GF-D8 (cell line): ENCODE data around the gene ERCC1.

Experiments
- DNase-seq: peaks from one replicate; lab custom pipeline; 2025; lab: John Stamatoyannopoulos, UW

The ERCC1 gene

DNA sequence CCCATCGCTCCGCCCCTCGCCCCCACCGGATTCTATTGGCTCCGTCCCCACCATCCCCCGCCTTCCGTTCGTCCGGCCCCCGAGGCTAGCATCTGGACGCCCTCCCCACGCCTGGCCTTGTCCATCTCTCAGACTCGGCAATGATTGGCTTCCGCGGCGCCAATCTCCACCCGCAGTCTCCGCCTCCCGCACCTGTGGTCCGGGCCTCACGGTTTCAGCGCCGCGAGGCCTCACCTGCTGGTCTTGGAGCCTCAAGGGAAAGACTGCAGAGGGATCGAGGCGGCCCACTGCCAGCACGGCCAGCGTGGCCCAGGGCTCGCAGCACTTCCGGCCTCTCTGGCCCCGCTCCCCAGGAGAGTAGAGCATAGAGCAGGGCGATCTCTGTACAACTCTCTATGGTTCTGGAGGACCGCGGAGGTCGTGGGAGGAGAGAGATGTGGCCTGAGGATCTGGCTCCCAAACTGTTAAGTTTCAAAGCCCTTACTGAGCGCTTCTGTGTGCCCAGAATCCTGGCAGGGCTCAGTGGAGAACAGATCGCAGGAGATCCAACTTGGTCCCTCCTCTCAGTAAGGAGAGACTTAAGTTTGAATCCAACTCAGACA lies at the start of gene ERCC1:
Gene ERCC1 (minus strand): TSS at position 329 of the 602 bp plus-strand sequence. CDS start 543 bp downstream, outside the sequence.
- peak; percentile 85 for DNase-seq

DNA sequence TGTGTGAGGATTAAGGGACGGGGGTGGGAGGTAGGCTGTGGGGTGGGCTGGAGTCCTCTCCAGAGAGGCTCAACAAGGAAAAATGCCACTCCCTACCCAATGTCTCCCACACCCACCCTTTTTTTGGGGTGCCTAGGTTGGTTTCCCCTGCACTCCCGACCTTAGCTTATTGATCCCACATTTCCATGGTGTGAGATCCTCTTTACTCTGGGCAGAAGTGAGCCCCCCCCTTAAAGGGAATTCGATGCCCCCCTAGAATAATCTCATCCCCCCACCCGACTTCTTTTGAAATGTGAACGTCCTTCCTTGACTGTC lies 49.6 kb upstream of the ERCC1 start:
- no peak for DNase-seq

DNA sequence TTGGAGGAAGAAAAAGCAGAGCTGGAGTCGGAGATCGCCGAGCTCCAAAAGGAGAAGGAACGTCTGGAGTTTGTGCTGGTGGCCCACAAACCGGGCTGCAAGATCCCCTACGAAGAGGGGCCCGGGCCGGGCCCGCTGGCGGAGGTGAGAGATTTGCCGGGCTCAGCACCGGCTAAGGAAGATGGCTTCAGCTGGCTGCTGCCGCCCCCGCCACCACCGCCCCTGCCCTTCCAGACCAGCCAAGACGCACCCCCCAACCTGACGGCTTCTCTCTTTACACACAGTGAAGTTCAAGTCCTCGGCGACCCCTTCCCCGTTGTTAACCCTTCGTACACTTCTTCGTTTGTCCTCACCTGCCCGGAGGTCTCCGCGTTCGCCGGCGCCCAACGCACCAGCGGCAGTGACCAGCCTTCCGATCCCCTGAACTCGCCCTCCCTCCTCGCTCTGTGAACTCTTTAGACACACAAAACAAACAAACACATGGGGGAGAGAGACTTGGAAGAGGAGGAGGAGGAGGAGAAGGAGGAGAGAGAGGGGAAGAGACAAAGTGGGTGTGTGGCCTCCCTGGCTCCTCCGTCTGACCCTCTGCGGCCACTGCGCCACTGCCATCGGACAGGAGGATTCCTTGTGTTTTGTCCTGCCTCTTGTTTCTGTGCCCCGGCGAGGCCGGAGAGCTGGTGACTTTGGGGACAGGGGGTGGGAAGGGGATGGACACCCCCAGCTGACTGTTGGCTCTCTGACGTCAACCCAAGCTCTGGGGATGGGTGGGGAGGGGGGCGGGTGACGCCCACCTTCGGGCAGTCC lies 49.0 kb upstream of the ERCC1 start:
- no peak for DNase-seq

DNA sequence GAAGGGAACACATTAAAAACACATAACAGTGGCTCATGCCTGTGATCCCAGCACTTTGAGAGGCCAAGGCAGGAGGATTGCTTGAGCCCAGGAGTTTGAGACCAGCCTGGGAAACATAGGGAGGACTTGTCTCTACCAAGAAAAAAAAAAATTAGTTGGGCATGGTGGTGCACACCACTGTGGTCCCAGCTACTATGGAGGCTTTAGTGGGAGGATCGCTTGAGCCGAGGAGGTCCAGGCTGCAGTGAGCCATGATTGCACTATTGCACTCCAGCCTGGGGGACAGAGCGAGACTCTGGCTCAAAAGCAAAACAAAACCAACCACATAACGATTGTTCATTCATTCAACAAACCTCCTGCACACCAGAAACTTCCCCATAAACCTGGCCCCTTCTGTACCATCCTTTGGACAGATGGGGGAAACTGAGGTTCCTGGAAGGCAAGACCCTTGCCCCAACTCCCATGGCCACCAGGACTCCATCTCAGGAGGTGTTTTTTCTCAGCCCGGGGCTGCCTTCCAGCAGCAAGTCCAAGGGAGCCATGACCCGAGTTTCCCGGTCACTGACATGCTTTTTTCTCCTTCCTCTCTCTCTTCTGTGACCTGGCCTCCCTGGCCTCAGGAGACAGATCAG lies 48.3 kb upstream of the ERCC1 start:
- DNase-seq: no peak

DNA sequence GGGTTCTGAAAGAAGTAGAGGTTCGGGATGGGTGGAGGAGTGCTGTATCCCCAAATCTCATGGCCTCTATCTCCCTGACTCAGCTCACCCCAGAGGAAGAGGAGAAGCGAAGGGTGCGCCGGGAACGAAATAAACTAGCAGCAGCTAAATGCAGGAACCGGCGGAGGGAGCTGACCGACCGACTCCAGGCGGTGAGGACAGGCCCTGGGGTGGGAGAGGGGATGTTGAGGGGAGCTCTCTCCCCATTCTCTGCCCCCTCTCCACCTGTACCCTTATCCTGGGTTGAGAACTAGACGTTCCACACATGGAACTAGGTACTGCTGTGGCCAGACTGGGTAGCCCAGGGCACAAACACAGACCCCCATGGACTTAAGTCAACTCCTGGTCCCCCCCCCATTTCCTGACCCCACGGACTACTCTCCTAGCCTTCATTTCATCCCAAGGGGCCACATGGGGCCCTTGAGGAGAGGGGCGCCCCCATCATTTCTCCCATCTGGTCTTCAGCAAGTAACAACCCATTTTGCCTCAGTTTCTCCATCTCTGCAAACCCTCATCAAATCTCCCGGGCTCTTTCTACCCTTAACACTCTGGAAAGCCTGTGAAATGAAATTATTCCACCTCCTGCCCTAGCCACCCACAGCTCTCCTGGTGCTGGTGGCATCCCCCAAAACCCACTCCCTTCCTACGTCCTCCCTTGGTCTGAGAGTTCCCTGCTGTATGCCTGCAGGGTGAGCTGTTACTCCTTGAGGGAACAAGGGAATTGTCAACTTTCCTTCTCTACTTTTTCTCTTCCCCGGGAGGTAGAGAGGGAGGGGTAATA lies 47.6 kb upstream of the ERCC1 start:
- DNase-seq: no peak

DNA sequence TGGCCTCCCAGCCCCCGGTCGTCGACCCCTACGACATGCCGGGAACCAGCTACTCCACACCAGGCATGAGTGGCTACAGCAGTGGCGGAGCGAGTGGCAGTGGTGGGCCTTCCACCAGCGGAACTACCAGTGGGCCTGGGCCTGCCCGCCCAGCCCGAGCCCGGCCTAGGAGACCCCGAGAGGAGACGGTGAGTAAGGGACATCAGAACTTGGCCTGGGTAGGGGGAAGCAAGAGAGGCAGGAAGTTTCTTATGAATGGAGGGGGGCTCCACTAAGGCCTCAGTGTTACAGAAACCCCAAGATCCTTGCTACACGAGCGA lies 47.0 kb upstream of the ERCC1 start:
- DNase-seq: no peak

DNA sequence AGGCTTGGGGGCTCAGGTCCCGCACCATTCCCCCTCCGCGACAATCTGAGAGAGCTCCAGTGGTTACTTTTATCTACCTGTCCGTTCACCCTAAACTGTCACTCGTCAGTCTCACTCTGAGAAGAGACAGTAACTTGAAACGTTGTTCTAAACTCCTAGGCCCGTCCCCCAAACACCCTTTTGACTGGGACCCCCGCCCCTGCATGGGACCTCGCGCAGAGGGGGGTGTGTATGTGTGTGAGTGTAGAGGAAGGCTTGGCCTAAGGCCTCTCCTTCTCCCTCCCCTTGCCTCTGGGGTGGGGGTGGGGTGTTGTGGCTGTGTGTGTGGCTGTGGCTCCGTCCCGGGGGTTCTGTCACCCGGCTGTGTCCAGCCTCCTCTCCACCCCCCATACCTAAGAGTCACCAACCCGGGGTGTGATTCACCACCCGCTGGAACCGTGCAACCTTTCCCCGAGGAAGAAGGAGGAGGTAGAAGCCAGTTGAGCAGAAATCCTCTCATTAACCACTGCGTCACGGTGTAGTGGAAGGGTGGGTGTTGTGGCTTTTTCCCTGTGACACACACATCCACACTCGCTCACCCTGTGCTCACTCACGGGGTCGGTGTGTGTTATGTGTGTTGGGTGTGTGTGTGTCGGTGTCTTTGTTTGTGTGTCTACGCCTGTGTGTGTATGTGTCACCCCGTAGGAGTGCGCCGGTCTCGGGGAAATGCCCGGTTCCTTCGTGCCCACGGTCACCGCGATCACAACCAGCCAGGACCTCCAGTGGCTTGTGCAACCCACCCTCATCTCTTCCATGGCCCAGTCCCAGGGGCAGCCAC lies 46.4 kb upstream of the ERCC1 start:
- no peak for DNase-seq

DNA sequence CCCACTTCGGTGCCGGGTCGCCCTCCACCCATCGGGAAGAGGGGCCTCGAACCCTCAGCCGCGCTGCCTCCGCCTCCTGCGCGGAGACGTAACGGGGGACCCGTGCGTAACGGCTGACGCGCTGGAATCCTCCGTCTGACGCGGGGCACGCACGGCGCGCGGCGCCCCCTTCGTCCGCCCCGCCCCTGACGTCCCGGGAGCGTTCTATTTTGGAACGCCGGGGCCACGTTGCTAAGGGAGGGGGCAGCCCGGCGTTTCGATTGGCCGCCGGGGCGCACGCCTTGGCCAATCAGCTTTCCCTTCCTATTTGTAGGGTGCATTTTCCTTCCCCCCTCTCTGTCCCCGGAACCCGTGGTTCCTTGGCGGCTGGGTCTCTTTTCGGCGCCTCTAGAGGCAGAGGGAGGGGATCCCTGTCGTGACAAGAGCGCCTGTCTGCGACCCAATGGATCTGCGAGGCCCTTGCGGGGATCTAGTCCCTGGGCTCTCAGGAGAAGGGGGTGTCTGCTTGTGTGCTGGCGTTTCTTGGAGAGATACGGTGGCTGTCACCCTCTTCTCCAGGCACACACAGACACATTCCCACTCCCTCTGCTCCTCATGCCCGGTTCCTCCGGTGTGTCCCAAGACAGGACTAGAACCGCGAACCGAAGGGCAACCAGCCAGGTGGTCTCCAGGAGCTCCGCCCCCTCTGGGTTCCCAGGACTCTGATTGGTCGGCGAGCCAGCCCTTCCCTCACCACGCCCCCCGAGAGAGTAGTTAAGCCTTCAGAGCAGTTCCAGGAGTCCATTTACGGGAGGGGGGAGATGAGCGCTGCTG lies 45.6 kb upstream of the ERCC1 start:
- peak; percentile 89 for DNase-seq

DNA sequence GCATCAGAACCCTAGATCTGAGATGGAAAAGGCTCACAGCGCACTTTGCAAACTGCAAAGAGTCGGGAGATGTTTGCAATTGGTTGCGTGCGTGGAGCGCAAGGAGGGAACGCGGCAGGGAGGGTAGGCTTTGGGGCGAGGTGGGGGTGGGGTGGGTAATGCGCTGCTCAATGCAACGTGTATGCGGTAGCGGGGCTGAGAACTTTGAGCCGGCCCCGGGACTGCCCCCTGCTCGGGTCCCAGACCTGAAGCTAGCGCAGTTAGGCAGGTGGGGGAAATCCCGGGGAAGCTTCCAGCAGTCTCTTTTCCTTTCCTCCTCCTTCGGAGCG lies 45.0 kb upstream of the ERCC1 start:
- DNase-seq: no peak

DNA sequence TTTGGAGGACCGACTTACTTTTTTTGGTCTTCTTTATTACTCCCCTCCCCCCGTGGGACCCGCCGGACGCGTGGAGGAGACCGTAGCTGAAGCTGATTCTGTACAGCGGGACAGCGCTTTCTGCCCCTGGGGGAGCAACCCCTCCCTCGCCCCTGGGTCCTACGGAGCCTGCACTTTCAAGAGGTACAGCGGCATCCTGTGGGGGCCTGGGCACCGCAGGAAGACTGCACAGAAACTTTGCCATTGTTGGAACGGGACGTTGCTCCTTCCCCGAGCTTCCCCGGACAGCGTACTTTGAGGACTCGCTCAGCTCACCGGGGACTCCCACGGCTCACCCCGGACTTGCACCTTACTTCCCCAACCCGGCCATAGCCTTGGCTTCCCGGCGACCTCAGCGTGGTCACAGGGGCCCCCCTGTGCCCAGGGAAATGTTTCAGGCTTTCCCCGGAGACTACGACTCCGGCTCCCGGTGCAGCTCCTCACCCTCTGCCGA lies 44.5 kb upstream of the ERCC1 start:
- no peak for DNase-seq

DNA sequence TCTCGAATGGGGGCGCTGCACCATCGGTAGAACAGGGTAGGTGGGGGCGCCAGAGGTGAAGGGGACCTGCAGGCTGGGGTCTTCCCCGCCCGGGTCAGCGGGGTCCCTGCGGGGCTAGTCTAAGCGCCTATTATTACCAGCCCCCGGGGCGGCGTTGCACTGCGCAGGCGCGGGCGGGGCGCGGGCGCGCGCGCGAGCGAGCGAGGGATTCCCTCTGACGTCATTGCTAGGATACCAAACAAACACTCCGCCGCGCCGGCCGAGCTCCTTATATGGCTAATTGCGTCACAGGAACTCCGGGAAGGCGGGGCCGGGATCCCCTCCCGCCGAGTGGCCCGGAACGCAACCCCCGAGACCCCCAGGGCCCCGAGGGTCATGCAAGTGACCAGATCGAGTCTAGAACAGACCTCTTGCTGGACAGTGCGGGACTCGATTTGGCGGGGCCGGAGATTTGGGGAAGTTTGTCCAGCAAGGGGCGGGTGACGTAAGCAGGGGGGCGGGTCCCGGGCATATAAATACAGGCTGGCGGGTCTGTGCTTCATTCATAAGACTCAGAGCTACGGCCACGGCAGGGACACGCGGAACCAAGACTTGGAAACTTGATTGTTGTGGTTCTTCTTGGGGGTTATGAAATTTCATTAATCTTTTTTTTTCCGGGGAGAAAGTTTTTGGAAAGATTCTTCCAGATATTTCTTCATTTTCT lies 43.9 kb upstream of the ERCC1 start, which contains the start of gene FOSB:
Gene FOSB (plus strand): TSS at position 541 of the 703 bp plus-strand sequence. CDS start 591 bp downstream, outside the sequence.
- peak; percentile 80 for DNase-seq

DNA sequence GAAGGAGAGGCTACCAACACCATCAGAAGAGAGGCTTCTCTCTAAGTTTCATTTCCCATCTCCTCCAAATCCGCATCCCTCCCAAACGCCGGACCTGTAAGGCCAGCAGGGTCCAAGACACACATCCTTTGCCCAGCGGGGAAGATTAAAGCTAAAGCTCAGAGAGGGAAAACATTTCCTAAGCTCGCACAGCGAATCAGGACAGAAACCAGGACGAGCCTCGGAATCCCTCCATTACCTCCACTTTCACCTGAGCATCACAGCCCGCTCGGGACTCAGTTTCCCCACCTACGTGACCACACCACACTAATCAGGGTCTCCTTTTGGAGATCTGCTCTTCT lies 43.4 kb upstream of the ERCC1 start:
- DNase-seq: no peak

DNA sequence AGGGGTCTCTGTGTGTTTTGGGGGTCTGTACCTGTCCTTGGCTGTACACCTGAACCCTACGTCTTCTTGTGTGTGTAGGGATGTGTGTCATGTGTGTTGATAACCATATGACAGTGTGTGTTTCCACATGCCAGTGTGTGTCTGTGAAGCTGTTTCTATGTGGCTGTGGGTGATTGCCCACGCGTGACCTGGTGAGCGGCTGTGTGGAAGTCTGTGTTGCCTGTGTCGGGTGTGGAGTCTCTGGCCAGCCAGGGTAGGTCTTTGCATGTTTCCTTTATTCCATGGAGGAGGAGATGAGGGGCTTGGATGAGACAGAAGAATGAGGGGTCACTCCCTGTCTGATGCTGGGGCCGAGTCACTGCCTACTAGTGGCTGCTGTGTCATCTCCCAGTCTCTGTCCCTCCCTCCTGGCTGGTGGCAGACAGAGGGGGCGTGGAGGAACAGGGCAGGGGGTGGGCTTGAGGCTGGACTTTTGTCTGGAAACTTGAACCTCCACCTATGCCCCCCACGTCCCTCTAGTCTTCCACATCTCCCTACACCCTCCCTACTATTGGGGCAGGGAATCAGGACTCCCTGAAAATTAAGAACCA lies 41.2 kb upstream of the ERCC1 start:
- no peak for DNase-seq

DNA sequence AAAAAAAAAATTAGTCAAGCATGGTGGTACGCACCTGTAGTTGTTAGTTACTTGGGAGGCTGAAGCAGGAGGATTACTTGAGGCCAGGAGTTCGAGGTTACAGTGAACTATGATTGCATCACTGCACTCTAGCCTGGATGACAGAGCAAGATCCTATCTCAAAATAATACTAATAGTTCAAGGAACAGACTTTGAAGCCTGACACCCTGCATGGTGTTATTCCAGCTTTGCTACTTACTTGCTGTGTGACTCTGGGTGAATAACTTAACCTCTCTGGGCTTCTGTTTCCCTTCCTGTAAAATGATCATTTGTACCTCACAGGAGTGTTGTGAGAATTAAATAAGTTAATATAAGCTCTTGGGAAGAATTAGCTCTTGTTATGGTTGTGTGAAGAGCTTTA lies 40.6 kb upstream of the ERCC1 start:
- no peak for DNase-seq

DNA sequence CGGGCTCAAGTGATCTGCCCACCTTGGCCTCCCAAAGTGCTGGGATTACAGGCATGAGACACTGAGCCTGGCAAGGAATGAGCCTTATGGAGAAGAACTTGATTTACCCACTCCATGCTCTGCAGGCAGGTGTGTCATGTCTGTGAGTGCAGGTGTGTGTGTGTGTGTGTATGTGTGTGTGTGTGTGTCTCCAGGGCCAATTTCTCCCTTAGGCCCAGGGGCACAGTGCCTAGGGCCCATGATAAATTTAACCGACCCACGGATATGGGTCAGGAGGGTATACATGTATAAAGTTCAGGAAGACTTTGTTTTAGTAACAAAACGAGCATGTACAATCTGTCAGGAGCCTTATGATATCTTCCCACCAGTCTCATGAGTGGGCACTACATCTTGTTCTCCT lies 39.5 kb upstream of the ERCC1 start:
- no peak for DNase-seq

DNA sequence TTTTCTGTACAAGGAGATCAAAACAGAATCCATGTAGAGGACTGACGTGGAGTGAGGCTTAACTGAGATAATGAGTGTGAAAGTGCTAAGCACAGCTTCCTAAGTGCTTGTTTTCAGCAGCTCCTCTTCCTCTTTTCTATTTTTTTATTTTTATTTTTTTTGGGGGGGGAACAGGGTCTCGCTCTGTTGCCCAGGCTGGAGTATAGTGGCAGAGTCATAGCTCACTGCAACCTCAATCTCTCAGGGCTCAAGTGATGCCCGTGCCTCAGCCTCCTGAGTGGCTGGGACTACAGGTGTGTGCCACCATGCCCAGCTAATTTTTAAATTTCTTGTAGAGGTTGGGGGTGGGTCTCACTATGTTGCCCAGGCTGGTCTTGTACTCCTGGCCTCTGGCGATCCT lies 38.5 kb upstream of the ERCC1 start:
- DNase-seq: no peak

DNA sequence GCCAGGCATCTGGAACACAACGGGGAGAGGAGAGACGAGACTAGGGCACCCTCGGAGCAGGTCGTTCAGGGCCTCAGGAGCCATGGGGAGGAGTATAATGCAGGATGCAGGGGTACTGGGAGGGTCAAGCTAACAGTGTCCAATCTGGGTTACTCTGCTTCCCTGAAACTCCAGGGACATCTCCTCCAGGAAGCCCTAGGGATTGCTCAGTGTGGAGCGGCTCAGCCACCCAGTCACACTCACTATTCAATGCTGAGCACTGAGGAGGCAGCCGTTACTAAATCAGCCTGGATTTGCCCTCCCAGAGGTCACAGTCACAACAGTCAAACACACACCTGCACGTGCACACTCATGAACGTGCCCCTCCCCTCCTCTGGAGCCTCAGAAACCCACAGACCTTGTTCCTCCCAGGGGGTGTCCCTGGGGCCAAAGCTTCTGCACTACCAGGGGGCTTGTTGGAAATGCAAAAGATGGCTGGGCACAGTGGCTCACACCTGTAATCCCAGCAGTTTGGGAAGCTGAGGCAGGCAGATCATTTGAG lies 37.2 kb upstream of the ERCC1 start:
- DNase-seq: no peak

DNA sequence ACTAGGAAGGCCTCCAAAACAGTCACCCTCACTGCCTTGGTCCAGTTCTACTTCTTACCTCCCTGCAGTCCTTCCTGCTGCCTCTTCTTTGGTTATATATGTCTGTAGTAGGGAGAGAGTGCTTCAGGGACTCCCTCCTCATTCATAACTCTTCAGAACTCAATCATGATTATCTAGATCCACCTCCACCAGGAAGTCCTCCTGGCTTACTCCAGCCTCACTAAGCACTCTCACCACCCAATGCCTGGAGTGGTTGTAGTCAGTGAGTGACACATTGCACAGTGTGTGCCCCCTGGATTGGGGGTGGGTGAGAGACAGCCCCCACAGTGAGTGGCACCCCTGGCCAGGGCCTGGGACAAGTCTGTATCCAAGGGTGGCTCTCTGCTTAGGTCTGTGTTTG lies 34.1 kb upstream of the ERCC1 start:
- no peak for DNase-seq

DNA sequence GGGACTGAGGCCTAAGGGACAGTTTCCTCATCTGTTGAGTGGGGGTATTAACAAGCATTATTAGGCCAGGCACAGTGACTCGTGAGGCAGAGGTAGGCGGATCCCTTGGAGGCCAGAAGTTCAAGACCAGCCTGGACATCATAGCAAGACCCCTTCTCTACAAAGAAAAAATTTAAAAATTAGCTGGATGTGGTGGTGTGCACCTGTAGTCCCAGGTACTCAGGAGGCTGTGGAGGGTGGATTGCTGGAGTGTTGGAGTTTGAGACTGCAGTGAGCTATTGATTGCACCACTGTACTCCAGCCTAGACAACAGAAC lies 32.7 kb upstream of the ERCC1 start:
- DNase-seq: no peak
